NK-92 (cell line): ENCODE results near the gene ZIC5.

Experiments
- DNase-seq: peaks from one replicate; lab custom pipeline; 2025; ENCODE audit not compliant: unreplicated experiment; lab: John Stamatoyannopoulos, UW

The ZIC5 gene

GRCh38 chr13:99941086-99941485, 30.5 kb downstream of the ZIC5 start:
- no peak for DNase-seq

DNA sequence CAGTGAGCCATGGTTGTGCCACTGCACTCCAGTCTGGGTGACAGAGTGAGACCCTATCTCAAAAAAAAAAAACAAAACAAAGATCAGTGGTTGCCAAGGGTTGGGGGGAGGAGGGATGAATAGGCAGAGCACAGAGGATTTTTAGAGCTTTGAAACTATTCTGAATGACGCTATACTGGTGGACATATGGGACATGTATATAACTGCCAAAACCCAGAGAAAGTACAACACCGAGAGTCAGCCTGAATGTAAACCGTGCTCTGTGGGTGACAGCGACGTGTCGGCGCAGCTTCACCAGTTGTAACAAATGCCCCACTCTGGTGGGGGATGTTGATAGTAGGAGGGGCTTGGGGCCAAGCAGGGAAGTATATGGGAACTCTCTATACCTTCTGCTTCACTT, 32.9 kb downstream of the ZIC5 start:
- no peak for DNase-seq

DNA sequence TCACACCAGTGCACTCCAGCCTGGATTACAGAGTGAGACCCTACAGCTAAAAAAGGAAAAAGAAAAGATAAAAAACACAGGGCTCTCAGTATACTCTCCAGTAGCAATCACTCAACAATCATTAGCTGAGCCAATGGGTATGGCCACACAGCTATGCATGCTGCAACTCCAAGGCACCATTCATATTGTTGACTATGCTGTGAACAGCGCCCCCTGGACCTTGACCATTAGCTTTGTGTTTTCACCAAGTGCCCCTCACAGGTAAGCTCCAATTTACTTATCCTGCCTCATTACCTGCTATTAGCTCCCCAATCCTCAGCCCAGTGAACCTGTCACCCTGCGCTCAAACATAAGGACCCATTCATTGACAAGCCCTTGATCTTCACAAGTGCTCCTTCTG, 35.8 kb downstream of the ZIC5 start:
- DNase-seq: no peak

GRCh38 chr13:99932912-99933311, 38.7 kb downstream of the ZIC5 start:
- DNase-seq: no peak

GRCh38 chr13:99930925-99931324, 40.6 kb downstream of the ZIC5 start:
- DNase-seq: no peak

DNA sequence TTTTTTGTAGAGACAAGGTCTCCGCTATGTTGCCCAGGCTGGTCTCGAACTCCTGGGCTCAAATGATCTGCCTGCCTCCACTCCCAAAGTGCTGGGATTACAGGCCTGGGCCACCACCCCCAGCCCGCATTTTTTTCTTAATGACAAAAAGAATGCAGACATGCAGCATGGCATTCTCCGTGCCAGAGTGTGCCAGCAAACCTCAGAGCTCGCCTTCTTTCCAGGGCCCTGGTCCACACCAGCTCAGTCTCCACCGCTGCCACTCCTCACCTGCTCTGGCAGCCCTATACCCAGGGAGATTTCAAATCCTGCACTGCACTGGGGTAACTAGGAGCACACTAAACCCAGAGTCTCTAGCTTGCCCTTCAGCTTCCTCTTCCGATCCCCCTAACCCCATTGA, 41.7 kb downstream of the ZIC5 start:
- DNase-seq: no peak

- no peak for DNase-seq
These were observed 45.4 kb downstream of the ZIC5 start for GRCh38 chr13:99926014-99926731.

- DNase-seq: no peak
These were observed 47.5 kb downstream of the ZIC5 start for GRCh38 chr13:99923877-99924582.

GRCh38 chr13:99922631-99923404, 48.7 kb downstream of the ZIC5 start:
- DNase-seq: no peak

- DNase-seq: no peak
These were observed 52.4 kb downstream of the ZIC5 start for GRCh38 chr13:99919132-99919531.

DNA sequence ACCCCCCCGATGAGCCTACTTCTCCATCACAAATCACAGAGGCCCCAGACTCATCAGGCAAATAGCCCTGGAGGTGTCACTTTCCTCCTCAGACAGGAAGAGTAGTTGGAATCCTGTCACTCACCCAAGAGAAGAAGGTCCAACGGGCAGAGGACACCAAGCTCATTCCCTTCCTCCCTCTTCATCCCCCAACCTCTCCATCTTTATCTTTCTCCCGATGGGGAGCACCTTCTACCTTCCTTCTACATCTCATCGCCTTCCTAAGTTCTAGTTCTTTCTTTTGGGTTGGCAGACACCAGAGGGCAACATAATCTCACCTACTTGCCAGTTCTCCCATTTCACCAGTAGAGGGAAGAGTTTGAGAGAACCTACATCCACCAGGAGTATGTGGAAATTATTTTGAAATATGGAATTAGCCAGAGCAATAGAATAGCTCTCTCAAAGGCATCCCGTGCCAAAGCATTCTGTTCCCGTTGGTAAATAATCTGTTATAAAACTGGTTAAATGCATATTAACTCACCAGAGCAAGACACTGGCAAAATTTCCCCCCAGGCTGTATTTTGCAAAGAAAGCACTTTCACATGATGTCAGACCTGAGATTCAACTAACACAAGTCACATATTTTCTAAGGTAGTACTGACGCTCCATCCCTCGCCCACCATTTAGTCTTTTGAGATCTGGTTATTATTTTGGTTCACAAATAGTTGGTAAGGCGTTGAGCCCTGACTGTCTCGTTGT, 55.0 kb downstream of the ZIC5 start:
- no peak for DNase-seq

GRCh38 chr13:99913167-99913566, 58.4 kb downstream of the ZIC5 start:
- no peak for DNase-seq
